Endothelial cell of umbilical vein (primary cell): ENCODE measurements around the gene TBATA. TPM values are rescaled to one million over a fixed set of nuclear protein-coding genes. Genes with fewer than 3 reads are reported as not detected.

ENCODE experiments used
- BruUV-seq: library from RNA; stranded (reverse); fragments of 400-500 nt; replicated peaks from 2 replicates; lab custom pipeline; 2021; lab: Mats Ljungman, UMichigan
- CTCF ChIA-PET: fragments of 300-600, 350-600 bp; sonication (Branson Sonifier 250); formaldehyde crosslinking; loops from one replicate; lab custom pipeline; 2021; ENCODE audit warnings: antibody characterized with exemption, inconsistent platforms; lab: Charles Lee
- POLR2A ChIA-PET: fragments of 300-600, 350-600 bp; sonication (Branson Sonifier 250); formaldehyde crosslinking; loops from one replicate; lab custom pipeline; 2021; ENCODE audit warnings: antibody characterized with exemption, inconsistent platforms; lab: Charles Lee
- DNase-seq: peaks from one replicate; pipeline ENCODE4 v3.0.0-alpha.2; 2011; ENCODE audit warnings: low read depth, low spot score
- FAIRE-seq: peaks from 2 replicates; lab custom pipeline; 2011; peaks lifted over from hg19 to GRCh38; lab: Jason Lieb, UNC
- H2AFZ ChIP-seq: 2 replicates; pipeline ENCODE4 v1.6.0; 2012; ENCODE audit warnings: low read depth, low read length, control low read depth, inconsistent platforms
- H3K27ac ChIP-seq: 2 replicates; pipeline ENCODE4 v1.5.1; 2011; ENCODE audit warnings: low read depth, mild to moderate bottlenecking, control low read depth, low read length, moderate library complexity; ENCODE audit not compliant: insufficient read depth
- H3K27me3 ChIP-seq, 2 experiments: 2 replicates each; pipeline versions ENCODE4 v1.6.0 to v1.6.1; 2011; ENCODE audit warnings: low read length in 2 of 2, mixed read lengths in 1 of 2; ENCODE audit not compliant: control insufficient read depth in 2 of 2, insufficient read depth in 2 of 2
- H3K36me3 ChIP-seq, 2 experiments: 2 replicates in 1 of 2; 3 replicates in 1 of 2; pipeline ENCODE4 v1.5.1; 2011; ENCODE audit warnings: low read length in 2 of 2, mild to moderate bottlenecking in 1 of 2, moderate library complexity in 1 of 2; ENCODE audit not compliant: control insufficient read depth in 2 of 2, insufficient read depth in 2 of 2; ENCODE audit errors: extremely low read depth in 1 of 2
- H3K4me1 ChIP-seq: 3 replicates; pipeline ENCODE4 v1.5.1; 2011; ENCODE audit warnings: mild to moderate bottlenecking, low read length; ENCODE audit not compliant: control insufficient read depth, insufficient read depth; ENCODE audit errors: extremely low read depth
- H3K4me2 ChIP-seq: 2 replicates; pipeline ENCODE4 v1.6.1; 2011; ENCODE audit warnings: low read length, control low read depth, mixed read lengths; ENCODE audit not compliant: insufficient read depth
- H3K4me3 ChIP-seq, 3 experiments: fragments of 200-600 bp in 1 of 3; sonication (generic), shearing (Covaris generic) in 1 of 3; replicated peaks in 1 of 3; 2 replicates each; pipeline ENCODE4 v1.5.1; 2011 to 2016; ENCODE audit warnings: control low read depth in 3 of 3, low read length in 3 of 3, mild to moderate bottlenecking in 2 of 3, inconsistent platforms in 1 of 3, low read depth in 1 of 3, moderate library complexity in 1 of 3; ENCODE audit not compliant: insufficient read depth in 1 of 3
- H3K79me2 ChIP-seq: 2 replicates; pipeline ENCODE4 v1.6.0; 2012; ENCODE audit warnings: low read length, inconsistent platforms; ENCODE audit not compliant: control insufficient read depth, insufficient read depth
- H3K9ac ChIP-seq: replicated peaks from 2 replicates; pipeline ENCODE3; 2011; ENCODE audit warnings: low read length, control low read depth; ENCODE audit not compliant: insufficient read depth; ENCODE audit errors: extremely low read depth
- H3K9me1 ChIP-seq: replicated peaks from 3 replicates; pipeline ENCODE4 v1.6.0; 2011; ENCODE audit warnings: mild to moderate bottlenecking, low read length; ENCODE audit not compliant: control insufficient read depth, insufficient read depth; ENCODE audit errors: extremely low read depth
- H3K9me3 ChIP-seq: replicated peaks from 2 replicates; pipeline ENCODE4 v1.5.1; 2012; ENCODE audit warnings: low read length, inconsistent platforms; ENCODE audit not compliant: control insufficient read depth, insufficient read depth
- H4K20me1 ChIP-seq: replicated peaks from 2 replicates; pipeline ENCODE3; 2011; ENCODE audit warnings: mild to moderate bottlenecking, low read length; ENCODE audit not compliant: control insufficient read depth, insufficient read depth; ENCODE audit errors: extremely low read depth
- CTCF ChIP-seq, 2 donors: IDR thresholded peaks; 1 replicate in 1 of 2; 2 replicates in 1 of 2; pipeline ENCODE4 v1.5.1; 2011; ENCODE audit warnings: low read length in 2 of 2, mild to moderate bottlenecking in 2 of 2, moderate library complexity in 2 of 2, control low read depth in 1 of 2, inconsistent platforms in 1 of 2, low read depth in 1 of 2; ENCODE audit not compliant: insufficient read depth in 1 of 2; ENCODE audit errors: extremely low read depth in 1 of 2
- EZH2 ChIP-seq: IDR thresholded peaks from 2 replicates; pipeline ENCODE4 v1.6.1; 2012; ENCODE audit warnings: borderline replicate concordance, low read depth, mild to moderate bottlenecking, moderate library complexity, low read length, inconsistent platforms; ENCODE audit not compliant: severe bottlenecking
- FOS ChIP-seq: IDR thresholded peaks from 2 replicates; pipeline ENCODE4 v1.6.1; 2011; ENCODE audit warnings: mild to moderate bottlenecking, low read length, moderate library complexity, borderline replicate concordance; ENCODE audit not compliant: insufficient read depth
- GATA2 ChIP-seq: IDR thresholded peaks from 2 replicates; pipeline ENCODE4 v1.7.0; 2011; ENCODE audit warnings: low read depth, mild to moderate bottlenecking, moderate library complexity, mixed read lengths, low read length; ENCODE audit not compliant: insufficient read length, insufficient read depth
- JUN ChIP-seq: IDR thresholded peaks from 2 replicates; pipeline ENCODE4 v1.6.1; 2011; ENCODE audit warnings: borderline replicate concordance, low read depth; ENCODE audit not compliant: insufficient read length, insufficient read depth
- MAX ChIP-seq: IDR thresholded peaks from 2 replicates; pipeline ENCODE4 v1.6.1; 2011; ENCODE audit not compliant: insufficient read depth, insufficient read length
- MYC ChIP-seq: IDR thresholded peaks from one replicate; pipeline ENCODE4 v1.6.1; 2011; ENCODE audit warnings: mild to moderate bottlenecking, low read depth, low read length
- POLR2A ChIP-seq: IDR thresholded peaks from 2 replicates; pipeline ENCODE4 v1.6.1; 2012; ENCODE audit warnings: low read depth, mild to moderate bottlenecking, control low read depth, low read length
- POLR2AphosphoS5 ChIP-seq: IDR thresholded peaks from 2 replicates; pipeline ENCODE4 v1.6.1; 2012; ENCODE audit warnings: low read depth, mild to moderate bottlenecking, control low read depth, low read length, moderate library complexity; ENCODE audit not compliant: insufficient read depth
- dilution Hi-C: fragments of 300-500 bp; cut with MboI; formaldehyde crosslinking; loops from one replicate; pipeline ENCODE4 v1.15.0; 2019; ENCODE audit warnings: low sequenced_read_pairs; ENCODE audit not compliant: extremely low pct_ligation_motif_present
- intact Hi-C: fragments of 100-400 bp; cut with micrococcal nuclease; formaldehyde crosslinking; loops from one replicate; pipeline ENCODE4 v1.10.0; 2022
- polyA plus RNA-seq, 4 experiments: library from polyadenylated mRNA; depleted of rRNA in 3 of 4; stranded (reverse) in 3 of 4; unstranded in 1 of 4; fragments of >200 nt; gene quantifications; 2 replicates each; pipeline versions ENCODE4 v1.2.1 to v1.2.3, GENCODE V29; 2011 to 2012; ENCODE audit warnings: missing spikeins in 1 of 4
- total RNA-seq: library from RNA; stranded (reverse); gene quantifications from 2 replicates; pipeline ENCODE4 v1.2.3, GENCODE V29; 2021

Gene TBATA
- total and polyA plus RNA-seq, 2 donors (not counting 3 experiments of a cell fraction or from before 2014, with no cell fraction given), result not detected

GRCh38 chr10:70751356-70751755, 33.8 kb downstream of the TBATA start:
- no peaks in the 10 kb centered on the region for H3K4me1 ChIP-seq
- no peak for FAIRE-seq

GRCh38 chr10:70750156-70750703, 34.9 kb downstream of the TBATA start:
- CTCF ChIA-PET, result interaction anchor here (1.2 kb wide), 1 partner anchor 8 kb away, joined by 3 read pairs; no protein-coding TSS in a partner anchor
- H3K79me2 ChIP-seq, result no peaks in the 10 kb centered on the region
- H3K9me1 ChIP-seq, result no peaks in the 10 kb centered on the region
- no peak overlapping the region for H2AFZ ChIP-seq
- no peak overlapping the region for H3K9ac ChIP-seq
- no TSS peak for BruUV-seq
- H3K27me3 ChIP-seq, result peaks cover 0 to 3% of the 10 kb centered on the region in 2 experiments
- H3K36me3 ChIP-seq, result no peaks in the 10 kb centered on the region
- H3K9me3 ChIP-seq, result no peaks in the 10 kb centered on the region
- H3K27ac ChIP-seq, result no peak overlapping the region
- H4K20me1 ChIP-seq, result no peaks in the 10 kb centered on the region
- H3K4me3 ChIP-seq, result no peak overlapping the region
- H3K4me1 ChIP-seq, result no peaks in the 10 kb centered on the region
- FAIRE-seq, result no peak
- no peak overlapping the region for H3K4me2 ChIP-seq
- POLR2A ChIA-PET, result no interaction called here
- intact Hi-C loops, result no loop called here
- TF ChIP-seq MAX (no peak), JUN (no peak), MYC (no peak), GATA2 (no peak), EZH2 (no peak), FOS (no peak), POLR2A (no peak), POLR2AphosphoS5 (no peak), CTCF (IDR thresholded peaks at IDR 0.05; ENCODE audit: extremely low read depth in 1 of 2, insufficient read depth in 1 of 2, low read depth in 1 of 2, low read length in 2 of 2) (no peak)
- dilution Hi-C loops, result no loop called here
- DNase-seq, result no peak

More at GRCh38 chr10:70751356-70751755, 33.8 kb downstream of the TBATA start:
- no peaks in the 10 kb centered on the region for H3K36me3 ChIP-seq
- dilution Hi-C loops, result no loop called here
- H3K27me3 ChIP-seq, result peaks cover 0 to 3% of the 10 kb centered on the region in 2 experiments
- no peaks in the 10 kb centered on the region for H3K9me1 ChIP-seq
- no peak overlapping the region for H3K9ac ChIP-seq
- H3K9me3 ChIP-seq, result no peaks in the 10 kb centered on the region
- H3K4me2 ChIP-seq, result no peak overlapping the region
- H4K20me1 ChIP-seq, result no peaks in the 10 kb centered on the region
- H2AFZ ChIP-seq, result no peak overlapping the region
- H3K4me3 ChIP-seq, result no peak overlapping the region
- no peaks in the 10 kb centered on the region for H3K79me2 ChIP-seq
- intact Hi-C loops, result no loop called here
- no peak for DNase-seq
- CTCF ChIA-PET, result no interaction called here
- BruUV-seq, result no TSS peak
- POLR2A ChIA-PET, result no interaction called here
- TF ChIP-seq POLR2AphosphoS5, result no peak
- H3K27ac ChIP-seq, result no peak overlapping the region
